Ovary (tissue), 9 donors: ENCODE measurements around the gene FGFBP1. TPM values are rescaled to one million over a fixed set of nuclear protein-coding genes. Genes with fewer than 3 reads are reported as not detected.

ENCODE experiments used
- DNase-seq, 5 donors: peaks; one replicate each; pipeline ENCODE4 v3.0.0-alpha.2; 2019 to 2020
- H3K27ac ChIP-seq, 2 donors: fragments of 200-600 bp; one replicate each; pipeline versions ENCODE4 v1.5.1 to v1.8.0; 2019 to 2022
- H3K27me3 ChIP-seq: fragments of 200-600 bp; one replicate; pipeline ENCODE4 v1.8.0; 2022
- H3K36me3 ChIP-seq: fragments of 200-600 bp; sonication (generic); one replicate; pipeline ENCODE4 v1.5.1; 2019
- H3K4me1 ChIP-seq: one replicate; pipeline ENCODE4 v1.8.1; 2013; ENCODE audit warnings: mild to moderate bottlenecking, moderate library complexity; ENCODE audit not compliant: insufficient read depth
- H3K4me3 ChIP-seq: fragments of 200-600 bp; sonication (generic); one replicate; pipeline ENCODE4 v1.5.1; 2017
- H3K9me3 ChIP-seq, 2 donors: fragments of 200-600 bp in 1 of 2; sonication (generic) in 1 of 2; one replicate each; pipeline versions ENCODE4 v1.5.1 to v1.8.1; 2013 to 2019; ENCODE audit warnings: mild to moderate bottlenecking in 1 of 2, moderate library complexity in 1 of 2
- CTCF ChIP-seq, 3 donors: fragments of 450-650 bp in 2 of 3; fragments of 200-600 bp in 1 of 3; IDR thresholded peaks; one replicate each; pipeline versions ENCODE4 v1.5.1 to v1.8.0; 2016 to 2022; ENCODE audit warnings: antibody characterized with exemption in 3 of 3, mild to moderate bottlenecking in 1 of 3
- EP300 ChIP-seq: sonication (generic); formaldehyde crosslinking; IDR thresholded peaks from one replicate; pipeline ENCODE4 v1.6.1; 2017; ENCODE audit warnings: antibody characterized with exemption
- POLR2A ChIP-seq: fragments of 450-650 bp; IDR thresholded peaks from one replicate; pipeline ENCODE4 v1.6.1; 2017; ENCODE audit warnings: antibody characterized with exemption, mild to moderate bottlenecking, moderate library complexity
- WGBS, 3 donors: extraction: QIAGEN DNeasy Blood & Tissue Kit in 1 of 3; methylation state at CpG; one replicate each; pipeline versions ENCODE4 v1.1.5 to v1.1.7; 2013 to 2017; 5-methylcytosine and 5-hydroxymethylcytosine counted together
- intact Hi-C, 4 donors: fragments of 100-400 bp; cut with DNase I; formaldehyde crosslinking; loops; one replicate each; pipeline versions ENCODE4 v1.11.0 to v1.15.1; 2022 to 2023
- polyA plus RNA-seq, 2 donors: library from polyadenylated mRNA; stranded (reverse); fragments of 200-250 nt in 1 of 2; fragments of 350-450 nt in 1 of 2; fragmentation: Illumina TruSeq in 1 of 2; extraction: RNeasy Lipid Tissue Mini Kit (QIAGEN cat#74804) in 1 of 2; gene quantifications; one replicate each; pipeline ENCODE4 v1.2.3, GENCODE V29; 2013 to 2014
- total RNA-seq, 7 donors: library from RNA; depleted of rRNA in 2 of 7; stranded (reverse); fragments of >200 nt in 2 of 7; fragmentation: NEBNext Ultra II Directional in 3 of 7; extraction: Animal tissue kit (Norgen Biotek cat#: 25700) in 3 of 7; gene quantifications; one replicate each; pipeline versions ENCODE4 v1.1.0 to v1.2.4, GENCODE V29; 2016 to 2023
- donor health status: DM: no; HTN: no; CAD: no; lungs with moderate emphysema.
- donor health status: DM: no; HTN: no; CAD: no.
- donor health status: Bipolar disorder and iron deficiency.
- donor health status: DM: yes; HTN: yes; CAD: no.
- donor health status: DM: no; HTN: no; CAD: no.
- donor health status: DM: yes; HTN: yes; CAD: no.

Gene FGFBP1
- total and polyA plus RNA-seq, 9 donors: 0.36 to 1.4 TPM; not detected in 7

- intact Hi-C loops: no loop called here
- Histone ChIP-seq H3K27me3 (no peaks in the 10 kb centered on the region), H3K36me3 (no peaks in the 10 kb centered on the region), H3K27ac (no peak overlapping the region), H3K4me1 (no peaks in the 10 kb centered on the region), H3K4me3 (no peak overlapping the region), H3K9me3 (no peaks in the 10 kb centered on the region)
- WGBS, 3 donors: 89 to 94% (median 89%) methylated on average over 3 of the region's 3 CpGs
- TF ChIP-seq EP300: no peak
- TF ChIP-seq CTCF (IDR thresholded peaks at IDR 0.05): no peak
- TF ChIP-seq POLR2A: no peak
- DNase-seq: no peak
These were observed 17.1 kb upstream of the FGFBP1 start for GRCh38 chr4:15955670-15956069.

DNA sequence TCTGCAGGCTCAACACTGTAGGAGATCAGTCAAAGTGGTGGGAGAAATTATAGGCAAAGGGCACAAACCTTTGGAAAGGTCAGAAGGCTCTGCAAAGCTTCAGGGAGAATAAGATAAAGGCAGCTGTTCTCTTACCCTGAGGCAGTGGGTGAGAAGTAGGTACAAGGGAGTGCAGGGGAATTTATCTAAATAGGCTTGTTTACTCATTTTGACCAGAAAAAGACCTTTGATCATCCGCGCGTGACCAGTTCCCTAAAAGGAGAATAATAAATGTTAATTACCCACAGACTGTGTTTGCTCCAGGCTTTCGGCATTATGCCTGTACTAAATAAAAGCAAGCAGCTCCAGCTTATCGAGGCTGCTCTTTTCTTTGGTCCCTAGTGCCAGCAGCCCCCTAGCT is 15.1 kb upstream of the FGFBP1 start:
- no peak for DNase-seq

DNA sequence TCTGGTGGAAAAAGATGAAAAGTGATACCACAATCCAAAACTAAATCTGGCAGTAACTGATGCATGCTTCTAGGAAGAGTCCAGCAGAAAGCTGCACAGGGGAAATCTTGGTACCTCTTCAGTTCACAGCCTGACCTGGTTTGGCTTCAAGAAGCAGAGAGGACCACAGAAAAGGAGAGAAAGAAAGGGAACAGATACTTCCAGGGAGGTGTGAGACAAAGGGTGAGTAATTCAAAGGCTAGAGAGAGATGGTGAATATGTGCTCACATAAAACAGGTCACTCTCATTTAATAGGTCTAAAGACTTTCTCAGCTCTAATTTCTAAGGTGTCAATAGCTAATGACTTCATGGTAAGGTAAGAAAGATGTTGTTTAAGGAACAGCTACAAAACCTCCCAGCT is 13.2 kb upstream of the FGFBP1 start:
- Histone ChIP-seq H3K4me1 (no peaks in the 10 kb centered on the region), H3K9me3 (no peaks in the 10 kb centered on the region), H3K36me3 (no peaks in the 10 kb centered on the region), H3K27me3 (no peaks in the 10 kb centered on the region), H3K4me3 (no peak overlapping the region), H3K27ac (no peak overlapping the region)
- no peak for TF ChIP-seq CTCF (IDR thresholded peaks at IDR 0.05)
- no peak for TF ChIP-seq EP300
- no peak for TF ChIP-seq POLR2A
- DNase-seq: no peak
- intact Hi-C loops: no loop called here

More for the DNA sequence above, 15.1 kb upstream of the FGFBP1 start:
- H3K27ac ChIP-seq: no peak overlapping the region
- H3K27me3 ChIP-seq: no peaks in the 10 kb centered on the region
- intact Hi-C loops: no loop called here
- no peak overlapping the region for H3K4me3 ChIP-seq
- TF ChIP-seq EP300 (no peak), CTCF (IDR thresholded peaks at IDR 0.05) (no peak), POLR2A (no peak)
- H3K9me3 ChIP-seq: no peaks in the 10 kb centered on the region
- H3K36me3 ChIP-seq: no peaks in the 10 kb centered on the region
- no peaks in the 10 kb centered on the region for H3K4me1 ChIP-seq
- 89 to 94% (median 93%) methylated on average over 5 of the region's 5 CpGs for WGBS, 3 donors

- no peak for DNase-seq
- Histone ChIP-seq H3K4me1 (no peaks in the 10 kb centered on the region), H3K36me3 (no peaks in the 10 kb centered on the region), H3K27ac (no peak overlapping the region), H3K4me3 (no peak overlapping the region), H3K27me3 (no peaks in the 10 kb centered on the region), H3K9me3 (no peaks in the 10 kb centered on the region)
- TF ChIP-seq CTCF (IDR thresholded peaks at IDR 0.05) (no peak), EP300 (no peak), POLR2A (no peak)
- intact Hi-C loops: no loop called here
- WGBS, 3 donors: 77 to 94% (median 91%) methylated on average over 9 of the region's 9 CpGs
These were observed 10.3 kb upstream of the FGFBP1 start for GRCh38 chr4:15948826-15949225.

DNA sequence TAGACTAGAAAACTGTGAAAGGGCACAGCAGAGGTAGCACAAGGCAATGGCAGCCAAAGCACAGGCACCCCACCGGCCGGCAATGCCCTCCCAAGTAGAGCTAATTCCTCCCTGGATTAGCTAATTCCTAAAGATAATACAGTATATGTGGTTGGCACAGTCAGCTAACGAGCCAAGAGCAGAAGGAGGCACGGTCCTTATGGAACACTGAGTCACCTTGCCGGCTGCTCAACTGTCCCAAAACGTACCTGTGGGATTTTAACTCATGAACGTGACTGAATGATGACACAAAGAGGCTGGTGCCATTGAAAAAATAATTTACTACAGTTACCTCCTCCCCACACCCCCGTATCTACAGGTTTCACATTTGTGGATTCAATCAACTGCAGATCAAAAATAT is 9.1 kb upstream of the FGFBP1 start:
- WGBS, 3 donors: 81 to 92% (median 87%) methylated on average over 8 of the region's 8 CpGs
- intact Hi-C loops: no loop called here
- Histone ChIP-seq H3K36me3 (no peaks in the 10 kb centered on the region), H3K4me1 (no peaks in the 10 kb centered on the region), H3K4me3 (no peak overlapping the region), H3K27me3 (no peaks in the 10 kb centered on the region), H3K27ac (no peak overlapping the region), H3K9me3 (no peaks in the 10 kb centered on the region)
- no peak for DNase-seq
- no peak for TF ChIP-seq EP300
- no peak for TF ChIP-seq POLR2A
- no peak for TF ChIP-seq CTCF (IDR thresholded peaks at IDR 0.05)
